ENCODE measurements around the gene ADGRG7.

ADGRG7 gene

DNA sequence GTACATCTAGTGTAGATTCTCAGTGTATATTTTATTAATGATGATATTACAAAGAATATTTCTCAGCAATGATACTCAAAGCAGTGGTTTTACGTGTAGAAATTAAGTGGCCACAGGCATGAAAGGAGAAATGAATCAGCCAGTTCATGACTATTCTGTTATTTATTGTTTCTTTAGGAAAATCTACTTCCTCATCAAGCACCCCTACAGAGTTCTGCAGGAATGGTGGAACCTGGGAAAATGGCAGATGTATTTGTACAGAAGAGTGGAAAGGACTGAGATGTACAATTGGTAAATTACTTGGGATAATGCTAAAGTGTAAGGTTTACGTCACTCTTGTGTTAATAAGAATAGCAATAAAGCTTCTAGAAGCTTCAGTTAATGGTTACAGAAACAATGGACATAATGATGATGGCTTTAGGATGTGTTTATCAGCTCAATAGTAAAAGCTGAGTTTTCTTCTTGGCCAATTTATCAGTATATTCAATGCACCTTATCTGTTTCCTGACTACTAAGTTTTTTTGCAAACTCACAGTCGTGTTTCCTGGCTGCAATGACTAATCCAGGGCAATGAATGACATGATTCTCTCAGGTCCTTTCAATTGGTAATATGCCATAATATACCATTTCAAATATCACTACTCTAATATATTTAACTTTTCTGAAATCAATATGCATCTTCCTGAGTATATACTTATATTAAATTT, 20.2 kb downstream of the ADGRG7 start:
- Histone ChIP-seq H3K9me3 (ENCODE audit: control insufficient read depth in 1 of 2, low read length in 2 of 2) (no peaks in the 10 kb centered on the region), H3K4me3 (ENCODE audit: low read depth in 1 of 2, low read length in 2 of 2) (no peak overlapping the region), H3K27ac (ENCODE audit: low read length) (no peak overlapping the region), H3K36me3 (ENCODE audit: control insufficient read depth in 1 of 2, insufficient read depth in 2 of 2, low read length in 2 of 2) (no peaks in the 10 kb centered on the region), H3K4me1 (ENCODE audit: control insufficient read depth in 1 of 2, insufficient read depth in 2 of 2, low read length in 2 of 2) (no peaks in the 10 kb centered on the region), H3K27me3 (ENCODE audit: low read depth, low read length) (no peaks in the 10 kb centered on the region)

DNA sequence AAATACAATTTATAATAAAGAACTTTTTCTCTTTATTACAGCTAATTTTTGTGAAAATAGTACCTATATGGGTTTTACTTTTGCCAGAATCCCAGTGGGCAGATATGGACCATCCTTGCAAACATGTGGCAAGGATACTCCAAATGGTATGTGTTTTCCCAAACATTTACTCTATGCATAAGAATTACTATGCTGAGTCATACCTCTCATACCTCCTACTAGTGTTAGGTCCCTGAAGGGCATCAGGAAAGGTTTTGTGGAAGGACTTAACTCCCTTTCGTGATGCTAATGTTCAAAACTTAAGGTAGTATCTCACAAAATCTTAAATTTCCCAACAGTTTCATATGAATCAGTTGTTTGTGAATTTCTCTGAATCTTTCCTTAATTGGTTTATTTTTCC, 21.3 kb downstream of the ADGRG7 start:
- Histone ChIP-seq H3K27me3 (ENCODE audit: low read depth, low read length) (no peaks in the 10 kb centered on the region), H3K27ac (ENCODE audit: low read length) (no peak overlapping the region), H3K36me3 (ENCODE audit: control insufficient read depth in 1 of 2, insufficient read depth in 2 of 2, low read length in 2 of 2) (no peaks in the 10 kb centered on the region), H3K4me1 (ENCODE audit: control insufficient read depth in 1 of 2, insufficient read depth in 2 of 2, low read length in 2 of 2) (no peaks in the 10 kb centered on the region), H3K9me3 (ENCODE audit: control insufficient read depth in 1 of 2, low read length in 2 of 2) (no peaks in the 10 kb centered on the region), H3K4me3 (ENCODE audit: low read depth in 1 of 2, low read length in 2 of 2) (no peak overlapping the region)

DNA sequence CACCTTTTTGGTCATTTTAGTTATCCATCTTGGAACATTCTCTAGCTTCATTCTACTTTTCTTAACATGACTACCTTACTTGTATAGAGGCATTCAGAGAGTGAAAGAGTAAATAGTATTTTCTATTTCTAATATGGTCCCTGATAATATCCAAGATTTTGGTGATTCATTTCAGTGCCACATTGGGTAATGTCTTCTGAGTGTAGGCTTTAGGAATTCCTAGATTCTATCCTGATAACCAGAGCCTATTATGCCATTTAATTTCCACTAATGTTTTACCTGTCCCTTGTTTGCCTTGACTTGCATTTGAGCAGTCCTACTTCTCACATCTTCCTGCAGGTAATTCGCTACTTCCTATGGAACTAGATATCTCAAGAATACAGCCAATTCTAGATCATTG, 21.8 kb downstream of the ADGRG7 start:
- no peaks in the 10 kb centered on the region for H3K27me3 ChIP-seq (ENCODE audit: low read depth, low read length)
- no peaks in the 10 kb centered on the region for H3K9me3 ChIP-seq (ENCODE audit: control insufficient read depth in 1 of 2, low read length in 2 of 2)
- H3K4me1 ChIP-seq (ENCODE audit: control insufficient read depth in 1 of 2, insufficient read depth in 2 of 2, low read length in 2 of 2), result no peaks in the 10 kb centered on the region
- no peak overlapping the region for H3K4me3 ChIP-seq (ENCODE audit: low read depth in 1 of 2, low read length in 2 of 2)
- no peak overlapping the region for H3K27ac ChIP-seq (ENCODE audit: low read length)
- no peaks in the 10 kb centered on the region for H3K36me3 ChIP-seq (ENCODE audit: control insufficient read depth in 1 of 2, insufficient read depth in 2 of 2, low read length in 2 of 2)

DNA sequence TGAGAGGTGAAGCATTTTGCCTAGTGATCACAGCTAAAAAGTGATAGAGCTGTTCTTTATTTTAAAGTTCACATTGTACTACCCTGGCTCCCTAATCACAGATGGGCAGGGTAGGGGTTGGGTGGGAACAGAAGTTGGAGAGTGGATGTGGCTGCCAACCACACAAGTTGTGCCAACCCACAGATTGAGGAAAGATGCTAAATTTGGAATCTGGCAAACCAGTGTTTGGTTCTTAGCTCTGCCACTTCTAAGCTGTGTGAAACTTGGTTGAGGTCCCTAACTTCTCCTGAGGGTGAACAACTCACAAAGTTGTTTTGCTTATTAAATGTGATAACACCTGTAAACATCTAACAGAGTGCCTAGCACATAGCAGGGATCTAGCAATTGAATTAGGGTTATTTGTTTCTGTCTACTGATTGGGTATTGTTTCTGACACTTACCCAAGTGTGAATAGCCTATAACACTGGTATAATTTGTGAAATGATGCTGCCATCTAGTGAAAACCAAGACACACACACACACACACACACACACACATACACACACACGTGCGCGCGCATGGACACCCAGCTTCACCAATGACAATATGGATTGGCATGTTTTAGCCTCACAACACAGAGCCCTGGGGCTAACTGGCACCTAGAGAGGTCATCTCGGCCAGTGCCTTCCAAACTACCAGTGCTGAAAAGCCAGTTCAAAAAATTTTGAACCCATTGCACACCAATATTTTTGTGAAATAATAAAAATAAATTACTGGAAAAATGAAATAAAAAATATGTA, 25.3 kb downstream of the ADGRG7 start:
- Histone ChIP-seq H3K4me1 (ENCODE audit: control insufficient read depth in 1 of 2, insufficient read depth in 2 of 2, low read length in 2 of 2) (no peaks in the 10 kb centered on the region), H3K27me3 (ENCODE audit: low read depth, low read length) (no peaks in the 10 kb centered on the region), H3K4me3 (ENCODE audit: low read depth in 1 of 2, low read length in 2 of 2) (no peak overlapping the region), H3K36me3 (ENCODE audit: control insufficient read depth in 1 of 2, insufficient read depth in 2 of 2, low read length in 2 of 2) (no peaks in the 10 kb centered on the region), H3K9me3 (ENCODE audit: control insufficient read depth in 1 of 2, low read length in 2 of 2) (no peaks in the 10 kb centered on the region), H3K27ac (ENCODE audit: low read length) (no peak overlapping the region)

DNA sequence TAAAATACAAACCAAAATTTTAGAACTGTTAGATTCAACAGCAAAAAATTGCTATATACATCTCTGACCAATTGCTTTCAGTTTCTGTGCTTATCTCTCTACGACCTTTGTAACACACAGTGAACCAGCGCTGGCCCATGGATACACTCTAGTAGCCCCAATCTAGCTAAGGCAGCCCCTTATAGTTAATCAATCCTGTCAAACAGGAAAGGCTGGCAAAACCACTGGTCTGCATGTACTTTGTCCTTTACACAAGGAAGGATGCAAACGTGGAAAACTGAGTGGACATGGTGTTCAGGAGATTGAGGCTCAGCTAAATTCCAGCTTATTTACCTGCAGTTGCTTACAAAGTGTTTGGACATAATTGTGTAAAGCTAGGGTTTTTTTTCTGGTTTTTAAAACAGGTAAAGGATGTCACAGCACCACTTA, 25.9 kb downstream of the ADGRG7 start:
- no peak overlapping the region for H3K27ac ChIP-seq (ENCODE audit: low read length)
- H3K36me3 ChIP-seq (ENCODE audit: control insufficient read depth in 1 of 2, insufficient read depth in 2 of 2, low read length in 2 of 2), result no peaks in the 10 kb centered on the region
- no peaks in the 10 kb centered on the region for H3K4me1 ChIP-seq (ENCODE audit: control insufficient read depth in 1 of 2, insufficient read depth in 2 of 2, low read length in 2 of 2)
- H3K9me3 ChIP-seq (ENCODE audit: control insufficient read depth in 1 of 2, low read length in 2 of 2), result no peaks in the 10 kb centered on the region
- no peak overlapping the region for H3K4me3 ChIP-seq (ENCODE audit: low read depth in 1 of 2, low read length in 2 of 2)
- no peaks in the 10 kb centered on the region for H3K27me3 ChIP-seq (ENCODE audit: low read depth, low read length)

DNA sequence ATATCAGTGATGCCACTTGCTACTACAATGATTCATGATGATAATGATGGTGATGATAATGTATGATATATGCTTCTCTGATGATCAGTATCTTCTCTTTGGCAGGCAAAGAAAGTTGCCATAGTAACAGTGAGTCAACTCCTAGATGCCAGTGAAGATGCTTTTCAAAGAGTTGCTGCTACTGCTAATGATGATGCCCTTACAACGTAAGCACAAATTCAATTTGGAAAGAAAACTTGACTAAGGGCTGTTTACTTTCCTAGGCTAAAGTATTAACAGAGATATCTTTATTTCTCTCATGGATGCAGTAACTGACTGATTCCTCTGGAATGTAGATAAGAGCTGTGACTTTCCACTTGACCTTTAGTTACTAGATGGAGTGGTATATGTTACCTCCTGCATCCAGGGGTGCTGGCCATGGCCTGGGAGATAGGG, 27.8 kb downstream of the ADGRG7 start:
- no peak overlapping the region for H3K27ac ChIP-seq (ENCODE audit: low read length)
- H3K36me3 ChIP-seq (ENCODE audit: control insufficient read depth in 1 of 2, insufficient read depth in 2 of 2, low read length in 2 of 2), result no peaks in the 10 kb centered on the region
- peaks cover 0 to 6% of the 10 kb centered on the region in 2 donors for H3K4me1 ChIP-seq (ENCODE audit: control insufficient read depth in 1 of 2, insufficient read depth in 2 of 2, low read length in 2 of 2)
- no peaks in the 10 kb centered on the region for H3K27me3 ChIP-seq (ENCODE audit: low read depth, low read length)
- H3K9me3 ChIP-seq (ENCODE audit: control insufficient read depth in 1 of 2, low read length in 2 of 2), result no peaks in the 10 kb centered on the region
- H3K4me3 ChIP-seq (ENCODE audit: low read depth in 1 of 2, low read length in 2 of 2), result no peak overlapping the region

DNA sequence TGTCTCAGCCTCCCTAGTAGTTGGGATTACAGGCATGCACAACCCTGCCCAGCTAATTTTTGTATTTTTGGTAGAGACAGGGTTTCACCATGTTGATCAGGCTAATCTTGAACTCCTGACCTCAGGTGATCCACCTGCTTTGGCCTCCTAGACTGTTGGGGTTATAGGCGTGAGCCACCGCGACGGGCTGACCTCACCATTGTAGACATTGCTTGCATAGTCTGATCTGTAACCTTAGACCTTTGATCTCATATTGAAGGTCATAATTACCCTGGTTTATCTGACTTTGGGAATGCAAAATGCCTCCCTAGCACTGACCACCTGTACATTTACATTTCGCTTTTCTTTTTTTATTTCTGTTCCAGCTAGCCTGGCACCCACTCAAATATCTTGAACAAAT, 31.2 kb downstream of the ADGRG7 start:
- Histone ChIP-seq H3K27me3 (ENCODE audit: low read depth, low read length) (no peaks in the 10 kb centered on the region), H3K36me3 (ENCODE audit: control insufficient read depth in 1 of 2, insufficient read depth in 2 of 2, low read length in 2 of 2) (no peaks in the 10 kb centered on the region), H3K4me1 (ENCODE audit: control insufficient read depth in 1 of 2, insufficient read depth in 2 of 2, low read length in 2 of 2) (peaks cover 0 to 6% of the 10 kb centered on the region in 2 donors), H3K9me3 (ENCODE audit: control insufficient read depth in 1 of 2, low read length in 2 of 2) (no peaks in the 10 kb centered on the region), H3K4me3 (ENCODE audit: low read depth in 1 of 2, low read length in 2 of 2) (no peak overlapping the region), H3K27ac (ENCODE audit: low read length) (peak overlapping the region; percentile 42)

DNA sequence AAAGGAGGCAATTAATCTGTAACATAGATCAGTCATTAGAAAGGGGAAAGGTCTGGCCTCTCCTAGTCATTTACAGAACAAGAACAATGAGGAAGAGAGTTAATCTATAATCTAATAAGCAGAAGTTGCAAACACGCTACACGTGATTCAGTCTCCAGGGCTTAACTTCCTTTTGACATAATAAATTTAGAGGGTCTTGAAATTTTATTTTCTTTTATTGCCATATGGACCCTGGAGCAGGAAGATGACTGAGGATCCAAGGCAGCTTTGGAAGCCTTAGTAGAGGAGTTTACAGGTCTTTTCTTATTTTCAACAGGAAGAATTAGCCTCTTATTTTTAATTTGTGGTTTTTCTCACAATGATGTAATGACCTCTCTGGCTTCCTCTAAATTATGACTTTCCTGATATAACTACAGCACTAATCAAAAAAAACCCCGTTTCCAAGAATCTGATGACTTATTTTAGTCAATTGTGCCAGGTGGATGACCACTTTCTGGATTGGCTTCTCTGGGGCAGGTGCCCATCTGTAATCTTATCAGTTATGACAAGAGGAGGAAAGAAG, 32.2 kb downstream of the ADGRG7 start:
- H3K36me3 ChIP-seq (ENCODE audit: control insufficient read depth in 1 of 2, insufficient read depth in 2 of 2, low read length in 2 of 2), result no peaks in the 10 kb centered on the region
- H3K27me3 ChIP-seq (ENCODE audit: low read depth, low read length), result no peaks in the 10 kb centered on the region
- H3K9me3 ChIP-seq (ENCODE audit: control insufficient read depth in 1 of 2, low read length in 2 of 2), result no peaks in the 10 kb centered on the region
- H3K27ac ChIP-seq (ENCODE audit: low read length), result no peak overlapping the region
- peaks cover 0 to 6% of the 10 kb centered on the region in 2 donors for H3K4me1 ChIP-seq (ENCODE audit: control insufficient read depth in 1 of 2, insufficient read depth in 2 of 2, low read length in 2 of 2)
- H3K4me3 ChIP-seq (ENCODE audit: low read depth in 1 of 2, low read length in 2 of 2), result no peak overlapping the region

DNA sequence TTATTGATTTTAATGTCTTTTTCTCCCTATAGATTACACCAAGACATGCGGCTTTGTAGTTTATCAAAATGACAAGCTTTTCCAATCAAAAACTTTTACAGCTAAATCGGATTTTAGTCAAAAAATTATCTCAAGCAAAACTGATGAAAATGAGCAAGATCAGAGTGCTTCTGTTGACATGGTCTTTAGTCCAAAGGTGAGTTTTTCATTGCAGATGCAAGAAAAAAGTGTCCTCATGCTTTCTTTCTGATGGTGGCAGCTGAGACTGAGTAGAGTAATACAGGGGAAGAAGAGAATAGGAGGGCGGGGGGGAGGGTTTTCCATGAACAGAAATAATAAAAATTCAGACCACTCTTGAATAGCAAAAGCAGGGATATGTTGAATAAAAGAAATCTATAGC, 36.5 kb downstream of the ADGRG7 start:
- Histone ChIP-seq H3K4me3 (ENCODE audit: low read depth in 1 of 2, low read length in 2 of 2) (no peak overlapping the region), H3K27ac (ENCODE audit: low read length) (no peak overlapping the region), H3K27me3 (ENCODE audit: low read depth, low read length) (no peaks in the 10 kb centered on the region), H3K9me3 (ENCODE audit: control insufficient read depth in 1 of 2, low read length in 2 of 2) (no peaks in the 10 kb centered on the region), H3K4me1 (ENCODE audit: control insufficient read depth in 1 of 2, insufficient read depth in 2 of 2, low read length in 2 of 2) (peaks cover 0 to 6% of the 10 kb centered on the region in 2 donors), H3K36me3 (ENCODE audit: control insufficient read depth in 1 of 2, insufficient read depth in 2 of 2, low read length in 2 of 2) (peaks cover 0 to 3% of the 10 kb centered on the region in 2 donors)

DNA sequence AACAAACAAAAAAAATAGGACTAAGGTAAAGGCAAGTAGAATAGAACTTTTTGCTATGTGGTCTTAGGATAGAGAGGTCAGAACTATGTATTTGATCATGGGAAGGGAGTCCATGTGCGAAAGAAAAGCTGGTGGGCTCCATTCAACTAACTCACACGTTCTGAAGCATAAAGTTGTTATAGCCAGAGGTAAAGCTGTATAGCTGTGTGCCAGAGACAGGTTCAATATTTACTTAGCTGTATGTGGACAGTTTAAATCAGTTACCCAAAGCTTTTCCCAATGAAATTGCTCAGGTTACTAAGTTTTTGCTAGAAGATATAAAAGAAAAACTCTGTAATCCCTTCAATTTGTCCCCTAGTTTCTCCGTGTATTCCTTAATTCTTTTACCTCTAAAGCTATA, 37.8 kb downstream of the ADGRG7 start:
- Histone ChIP-seq H3K9me3 (ENCODE audit: control insufficient read depth in 1 of 2, low read length in 2 of 2) (no peaks in the 10 kb centered on the region), H3K4me3 (ENCODE audit: low read depth in 1 of 2, low read length in 2 of 2) (no peak overlapping the region), H3K27ac (ENCODE audit: low read length) (no peak overlapping the region), H3K27me3 (ENCODE audit: low read depth, low read length) (no peaks in the 10 kb centered on the region), H3K4me1 (ENCODE audit: control insufficient read depth in 1 of 2, insufficient read depth in 2 of 2, low read length in 2 of 2) (no peaks in the 10 kb centered on the region), H3K36me3 (ENCODE audit: control insufficient read depth in 1 of 2, insufficient read depth in 2 of 2, low read length in 2 of 2) (peaks cover 0 to 5% of the 10 kb centered on the region in 2 donors)

DNA sequence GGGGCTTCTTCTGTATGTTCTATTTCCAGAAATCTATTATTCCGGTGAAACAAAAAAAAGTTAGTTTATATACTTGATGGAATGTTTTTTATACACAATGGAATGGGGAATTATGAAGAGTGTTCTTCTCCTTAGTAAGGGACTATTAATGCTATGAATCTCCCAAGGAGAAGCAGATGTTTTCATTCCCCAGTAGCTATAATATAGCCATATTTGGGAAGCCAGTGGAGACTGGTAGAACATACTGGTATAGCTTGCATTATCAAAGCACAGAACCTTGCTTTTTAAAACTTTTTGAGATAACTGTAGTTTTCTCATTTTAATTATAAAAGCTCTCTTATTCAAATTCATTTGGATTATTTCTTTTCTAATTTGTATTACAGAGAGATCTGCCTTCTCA, 38.3 kb downstream of the ADGRG7 start:
- Histone ChIP-seq H3K27ac (ENCODE audit: low read length) (no peak overlapping the region), H3K36me3 (ENCODE audit: control insufficient read depth in 1 of 2, insufficient read depth in 2 of 2, low read length in 2 of 2) (peaks cover 0 to 5% of the 10 kb centered on the region in 2 donors), H3K9me3 (ENCODE audit: control insufficient read depth in 1 of 2, low read length in 2 of 2) (no peaks in the 10 kb centered on the region), H3K4me1 (ENCODE audit: control insufficient read depth in 1 of 2, insufficient read depth in 2 of 2, low read length in 2 of 2) (no peaks in the 10 kb centered on the region), H3K4me3 (ENCODE audit: low read depth in 1 of 2, low read length in 2 of 2) (no peak overlapping the region), H3K27me3 (ENCODE audit: low read depth, low read length) (no peaks in the 10 kb centered on the region)

Measured in muscle layer of duodenum (tissue), 2 donors.